ENCODE measurements around the gene EXT2.

EXT2 gene

GRCh38 chr11:44126304-44126703 lies 30.8 kb downstream of the EXT2 start:
- no peak overlapping the region for H3K4me3 ChIP-seq (ENCODE audit: low read length, poor library complexity, severe bottlenecking)
- no peaks in the 10 kb centered on the region for H3K79me2 ChIP-seq (ENCODE audit: insufficient read depth, low read length)
- no peaks in the 10 kb centered on the region for H3K9me3 ChIP-seq (ENCODE audit: insufficient read depth, low read depth, low read length)
- H3K4me2 ChIP-seq (ENCODE audit: low read depth, low read length, poor library complexity, severe bottlenecking): no peak overlapping the region
- TF ChIP-seq EZH2phosphoT487 (IDR thresholded peaks at IDR 0.05; ENCODE audit: borderline replicate concordance): no peak
- TF ChIP-seq, protein P1, sequence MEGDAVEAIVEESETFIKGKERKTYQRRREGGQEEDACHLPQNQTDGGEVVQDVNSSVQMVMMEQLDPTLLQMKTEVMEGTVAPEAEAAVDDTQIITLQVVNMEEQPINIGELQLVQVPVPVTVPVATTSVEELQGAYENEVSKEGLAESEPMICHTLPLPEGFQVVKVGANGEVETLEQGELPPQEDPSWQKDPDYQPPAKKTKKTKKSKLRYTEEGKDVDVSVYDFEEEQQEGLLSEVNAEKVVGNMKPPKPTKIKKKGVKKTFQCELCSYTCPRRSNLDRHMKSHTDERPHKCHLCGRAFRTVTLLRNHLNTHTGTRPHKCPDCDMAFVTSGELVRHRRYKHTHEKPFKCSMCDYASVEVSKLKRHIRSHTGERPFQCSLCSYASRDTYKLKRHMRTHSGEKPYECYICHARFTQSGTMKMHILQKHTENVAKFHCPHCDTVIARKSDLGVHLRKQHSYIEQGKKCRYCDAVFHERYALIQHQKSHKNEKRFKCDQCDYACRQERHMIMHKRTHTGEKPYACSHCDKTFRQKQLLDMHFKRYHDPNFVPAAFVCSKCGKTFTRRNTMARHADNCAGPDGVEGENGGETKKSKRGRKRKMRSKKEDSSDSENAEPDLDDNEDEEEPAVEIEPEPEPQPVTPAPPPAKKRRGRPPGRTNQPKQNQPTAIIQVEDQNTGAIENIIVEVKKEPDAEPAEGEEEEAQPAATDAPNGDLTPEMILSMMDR (conservative IDR thresholded peaks at IDR 0.05; ENCODE audit: low read length): no peak
- peaks cover 80% of the 10 kb centered on the region; the same call in 1 of the 2 replicates for H3K36me3 ChIP-seq (ENCODE audit: insufficient read depth, low read length)
- H3K27me3 ChIP-seq (ENCODE audit: insufficient read depth, low read length, poor library complexity, severe bottlenecking): no peaks in the 10 kb centered on the region
- H3K9ac ChIP-seq (ENCODE audit: low read depth, low read length, poor library complexity, severe bottlenecking): no peak overlapping the region
- no peaks in the 10 kb centered on the region for H3K9me2 ChIP-seq (replicated peaks; ENCODE audit: low read depth, low read length)
- H3F3A ChIP-seq (ENCODE audit: low read depth): no peaks in the 10 kb centered on the region
- H3K4me1 ChIP-seq (ENCODE audit: insufficient read depth, low read length, poor library complexity, severe bottlenecking): peaks cover 6% of the 10 kb centered on the region
- H2AFZ ChIP-seq (ENCODE audit: low read length): no peak overlapping the region
- no peaks in the 10 kb centered on the region for H4K20me1 ChIP-seq (ENCODE audit: insufficient read depth, low read length, poor library complexity, severe bottlenecking)

DNA sequence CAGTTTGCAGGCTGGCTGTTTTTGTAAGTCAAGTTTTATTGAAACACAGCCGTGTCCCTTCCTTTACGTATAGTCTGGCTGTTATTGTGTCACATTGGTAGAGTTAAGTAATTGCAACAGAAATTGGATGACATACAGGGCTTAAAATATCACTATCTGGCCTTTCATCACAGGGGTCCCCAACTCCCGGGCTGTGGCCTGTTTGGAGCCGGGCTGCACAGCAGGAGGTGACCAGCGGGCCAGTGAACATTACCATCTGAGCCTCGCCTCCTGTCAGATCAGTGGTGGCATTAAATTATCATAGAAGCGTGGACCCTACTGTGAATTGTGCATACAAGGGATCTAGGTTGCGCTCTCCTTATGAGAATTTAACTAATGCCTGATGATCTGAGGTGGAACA lies 31.7 kb downstream of the EXT2 start:
- no peak overlapping the region for H3K9ac ChIP-seq (ENCODE audit: low read depth, low read length, poor library complexity, severe bottlenecking)
- no peak overlapping the region for H3K4me3 ChIP-seq (ENCODE audit: low read length, poor library complexity, severe bottlenecking)
- H3K4me2 ChIP-seq (ENCODE audit: low read depth, low read length, poor library complexity, severe bottlenecking): no peak overlapping the region
- TF ChIP-seq, protein P1 (conservative IDR thresholded peaks at IDR 0.05; ENCODE audit: low read length): no peak
- TF ChIP-seq EZH2phosphoT487 (IDR thresholded peaks at IDR 0.05; ENCODE audit: borderline replicate concordance): no peak
- no peaks in the 10 kb centered on the region for H3K9me2 ChIP-seq (replicated peaks; ENCODE audit: low read depth, low read length)
- H3K79me2 ChIP-seq (ENCODE audit: insufficient read depth, low read length): no peaks in the 10 kb centered on the region
- no peaks in the 10 kb centered on the region for H3K9me3 ChIP-seq (ENCODE audit: insufficient read depth, low read depth, low read length)
- peaks cover 6% of the 10 kb centered on the region for H3K4me1 ChIP-seq (ENCODE audit: insufficient read depth, low read length, poor library complexity, severe bottlenecking)
- no peaks in the 10 kb centered on the region for H3K27me3 ChIP-seq (ENCODE audit: insufficient read depth, low read length, poor library complexity, severe bottlenecking)
- H3F3A ChIP-seq (ENCODE audit: low read depth): no peaks in the 10 kb centered on the region
- peaks cover 78% of the 10 kb centered on the region; the same call in 1 of the 2 replicates for H3K36me3 ChIP-seq (ENCODE audit: insufficient read depth, low read length)
- H2AFZ ChIP-seq (ENCODE audit: low read length): no peak overlapping the region
- H4K20me1 ChIP-seq (ENCODE audit: insufficient read depth, low read length, poor library complexity, severe bottlenecking): no peaks in the 10 kb centered on the region

DNA sequence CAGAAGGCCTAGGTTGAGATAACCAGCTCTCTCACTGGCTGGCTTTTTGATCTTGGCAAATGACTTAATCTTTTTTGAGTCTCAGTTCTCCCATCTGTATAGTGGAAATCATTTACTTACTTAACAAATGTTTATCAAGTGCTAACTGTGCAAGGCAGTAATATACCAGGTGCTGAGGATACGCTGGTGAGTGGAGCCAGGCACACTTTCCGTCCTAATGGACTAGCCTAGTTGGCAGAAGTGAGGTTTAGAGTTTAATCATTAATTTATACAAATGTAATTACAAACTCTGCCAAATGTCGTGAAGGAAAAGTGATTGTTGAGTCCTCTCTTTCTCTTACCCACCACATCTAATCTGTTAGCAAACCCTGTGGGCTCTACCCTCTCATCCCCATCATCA lies 33.3 kb downstream of the EXT2 start:
- Histone ChIP-seq H3F3A (ENCODE audit: low read depth) (no peaks in the 10 kb centered on the region), H3K36me3 (ENCODE audit: insufficient read depth, low read length) (peaks cover 85% of the 10 kb centered on the region; the same call in 1 of the 2 replicates), H2AFZ (ENCODE audit: low read length) (no peak overlapping the region), H3K4me3 (ENCODE audit: low read length, poor library complexity, severe bottlenecking) (no peak overlapping the region), H3K9ac (ENCODE audit: low read depth, low read length, poor library complexity, severe bottlenecking) (no peak overlapping the region), H3K4me1 (ENCODE audit: insufficient read depth, low read length, poor library complexity, severe bottlenecking) (no peaks in the 10 kb centered on the region), H3K9me3 (ENCODE audit: insufficient read depth, low read depth, low read length) (no peaks in the 10 kb centered on the region), H3K27me3 (ENCODE audit: insufficient read depth, low read length, poor library complexity, severe bottlenecking) (no peaks in the 10 kb centered on the region), H3K9me2 (replicated peaks; ENCODE audit: low read depth, low read length) (no peaks in the 10 kb centered on the region), H3K4me2 (ENCODE audit: low read depth, low read length, poor library complexity, severe bottlenecking) (no peak overlapping the region), H4K20me1 (ENCODE audit: insufficient read depth, low read length, poor library complexity, severe bottlenecking) (no peaks in the 10 kb centered on the region), H3K79me2 (ENCODE audit: insufficient read depth, low read length) (no peaks in the 10 kb centered on the region)
- TF ChIP-seq, protein P1 (conservative IDR thresholded peaks at IDR 0.05; ENCODE audit: low read length): no peak
- TF ChIP-seq EZH2phosphoT487 (IDR thresholded peaks at IDR 0.05; ENCODE audit: borderline replicate concordance): no peak

Data from Loucy (cell line).